ENCODE data around the gene ANK2.

ANK2 gene

DNA sequence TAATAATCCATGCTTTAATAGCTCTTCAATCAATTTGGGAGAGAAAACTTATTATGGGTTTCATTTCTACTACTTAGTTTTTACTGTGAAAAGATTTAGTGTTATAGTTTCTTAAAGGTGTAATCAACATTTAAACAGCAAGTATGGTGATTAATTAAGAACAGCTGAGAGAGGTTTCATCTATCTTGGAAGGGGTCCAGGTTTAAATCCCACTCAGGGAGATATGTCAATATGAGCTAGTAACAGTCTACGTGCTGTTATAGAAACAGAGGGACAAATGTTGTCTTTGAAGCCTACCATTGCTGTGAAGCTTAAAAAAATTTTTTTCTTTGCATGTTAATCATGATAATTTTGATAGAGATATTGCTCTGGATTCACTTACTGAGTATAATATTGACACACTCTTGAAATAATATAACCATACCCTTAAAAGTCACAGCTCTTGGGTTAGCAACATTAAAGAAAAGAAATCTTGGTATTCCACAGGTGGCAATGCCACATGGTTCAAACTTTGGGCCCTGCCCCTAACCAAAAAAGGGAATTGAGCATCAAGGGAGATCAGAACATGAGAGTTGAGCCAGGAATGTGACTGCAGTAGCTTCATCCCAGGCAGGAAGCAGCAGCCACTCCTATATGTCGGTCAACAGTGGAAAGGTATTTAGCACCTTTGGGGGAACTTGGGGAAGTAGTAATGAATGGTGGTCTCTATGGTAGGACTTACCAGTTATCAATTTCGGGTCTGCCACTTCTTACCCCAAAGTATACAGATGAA, 107.8 kb downstream of the ANK2 start:
- H3K4me1 ChIP-seq (ENCODE audit: low read depth, poor library complexity, severe bottlenecking) = no peaks in the 10 kb centered on the region
- TF ChIP-seq, protein P1, sequence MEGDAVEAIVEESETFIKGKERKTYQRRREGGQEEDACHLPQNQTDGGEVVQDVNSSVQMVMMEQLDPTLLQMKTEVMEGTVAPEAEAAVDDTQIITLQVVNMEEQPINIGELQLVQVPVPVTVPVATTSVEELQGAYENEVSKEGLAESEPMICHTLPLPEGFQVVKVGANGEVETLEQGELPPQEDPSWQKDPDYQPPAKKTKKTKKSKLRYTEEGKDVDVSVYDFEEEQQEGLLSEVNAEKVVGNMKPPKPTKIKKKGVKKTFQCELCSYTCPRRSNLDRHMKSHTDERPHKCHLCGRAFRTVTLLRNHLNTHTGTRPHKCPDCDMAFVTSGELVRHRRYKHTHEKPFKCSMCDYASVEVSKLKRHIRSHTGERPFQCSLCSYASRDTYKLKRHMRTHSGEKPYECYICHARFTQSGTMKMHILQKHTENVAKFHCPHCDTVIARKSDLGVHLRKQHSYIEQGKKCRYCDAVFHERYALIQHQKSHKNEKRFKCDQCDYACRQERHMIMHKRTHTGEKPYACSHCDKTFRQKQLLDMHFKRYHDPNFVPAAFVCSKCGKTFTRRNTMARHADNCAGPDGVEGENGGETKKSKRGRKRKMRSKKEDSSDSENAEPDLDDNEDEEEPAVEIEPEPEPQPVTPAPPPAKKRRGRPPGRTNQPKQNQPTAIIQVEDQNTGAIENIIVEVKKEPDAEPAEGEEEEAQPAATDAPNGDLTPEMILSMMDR (conservative IDR thresholded peaks at IDR 0.05; ENCODE audit: low read depth, low read length) = no peak
- H2AFZ ChIP-seq (ENCODE audit: low read depth) = no peak overlapping the region
- no peak overlapping the region for H3K9ac ChIP-seq
- no peaks in the 10 kb centered on the region for H3K79me2 ChIP-seq (ENCODE audit: insufficient read depth, low read depth)
- no peak overlapping the region for H3K27ac ChIP-seq
- no peaks in the 10 kb centered on the region for H4K20me1 ChIP-seq (ENCODE audit: insufficient read depth)
- H3K27me3 ChIP-seq (ENCODE audit: insufficient read depth, low read depth) = no peaks in the 10 kb centered on the region
- no peaks in the 10 kb centered on the region for H3K36me3 ChIP-seq (ENCODE audit: insufficient read depth)
- no peak overlapping the region for H3K4me3 ChIP-seq (IDR thresholded peaks at IDR 0.05; ENCODE audit: insufficient read depth, low read depth, low read length)
- no peak overlapping the region for H3K4me2 ChIP-seq

DNA sequence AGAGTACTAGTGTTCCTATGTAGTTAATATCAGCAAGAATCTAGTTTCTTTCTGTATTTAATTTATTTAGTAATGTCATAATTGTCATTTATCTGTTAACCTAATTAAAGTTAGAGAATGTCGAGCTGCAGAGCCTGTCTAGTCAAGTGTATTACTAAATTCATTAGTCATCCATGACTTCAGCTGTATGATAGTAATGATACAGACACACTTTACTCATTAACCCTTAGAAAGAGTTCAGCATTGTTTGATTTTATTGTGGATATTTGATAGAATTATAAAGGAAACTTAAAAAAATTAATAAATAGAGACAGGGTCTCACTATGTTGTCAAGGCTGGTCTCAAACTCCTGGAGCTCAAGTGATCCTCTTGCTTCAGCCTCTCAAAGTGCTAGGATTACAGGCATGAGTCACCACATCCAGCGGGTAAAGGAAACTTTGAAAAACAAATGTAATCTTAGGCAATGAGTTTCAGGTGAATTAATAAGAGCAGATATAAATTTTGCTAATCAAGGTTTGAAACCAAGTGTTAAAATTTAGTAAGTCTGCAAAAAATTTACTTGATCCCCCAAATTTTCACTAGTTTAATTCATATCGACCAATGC, 110.6 kb downstream of the ANK2 start:
- no peak overlapping the region for H3K9ac ChIP-seq
- TF ChIP-seq, protein P1 (conservative IDR thresholded peaks at IDR 0.05; ENCODE audit: low read depth, low read length) = no peak
- H3K4me3 ChIP-seq (IDR thresholded peaks at IDR 0.05; ENCODE audit: insufficient read depth, low read depth, low read length) = no peak overlapping the region
- no peaks in the 10 kb centered on the region for H3K27me3 ChIP-seq (ENCODE audit: insufficient read depth, low read depth)
- no peaks in the 10 kb centered on the region for H4K20me1 ChIP-seq (ENCODE audit: insufficient read depth)
- no peak overlapping the region for H2AFZ ChIP-seq (ENCODE audit: low read depth)
- H3K36me3 ChIP-seq (ENCODE audit: insufficient read depth) = no peaks in the 10 kb centered on the region
- H3K79me2 ChIP-seq (ENCODE audit: insufficient read depth, low read depth) = no peaks in the 10 kb centered on the region
- no peak overlapping the region for H3K4me2 ChIP-seq
- H3K4me1 ChIP-seq (ENCODE audit: low read depth, poor library complexity, severe bottlenecking) = no peaks in the 10 kb centered on the region
- no peak overlapping the region for H3K27ac ChIP-seq

DNA sequence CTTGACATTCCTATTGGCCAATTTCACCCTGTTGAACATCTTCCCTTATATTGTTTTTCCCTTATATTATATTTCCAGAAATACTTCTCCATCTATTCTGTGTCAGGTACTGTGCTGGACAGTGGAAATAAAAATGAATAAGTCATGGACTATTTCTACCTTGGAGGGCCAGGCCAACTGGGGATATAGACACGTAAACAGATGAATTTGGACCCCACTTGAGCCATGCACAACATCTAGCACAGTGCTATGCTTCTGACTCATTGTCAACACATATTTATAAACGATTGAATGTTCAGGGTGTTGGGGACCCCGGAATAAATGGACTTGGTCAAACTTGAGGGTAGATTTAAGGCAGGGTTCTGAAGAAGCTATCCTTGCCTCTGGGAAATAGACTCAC, 111.1 kb downstream of the ANK2 start:
- no peak overlapping the region for H2AFZ ChIP-seq (ENCODE audit: low read depth)
- TF ChIP-seq, protein P1 (conservative IDR thresholded peaks at IDR 0.05; ENCODE audit: low read depth, low read length) = no peak
- no peak overlapping the region for H3K4me3 ChIP-seq (IDR thresholded peaks at IDR 0.05; ENCODE audit: insufficient read depth, low read depth, low read length)
- H3K9ac ChIP-seq = no peak overlapping the region
- H3K4me2 ChIP-seq = no peak overlapping the region
- H3K27me3 ChIP-seq (ENCODE audit: insufficient read depth, low read depth) = no peaks in the 10 kb centered on the region
- no peaks in the 10 kb centered on the region for H4K20me1 ChIP-seq (ENCODE audit: insufficient read depth)
- H3K27ac ChIP-seq = no peak overlapping the region
- no peaks in the 10 kb centered on the region for H3K36me3 ChIP-seq (ENCODE audit: insufficient read depth)
- H3K4me1 ChIP-seq (ENCODE audit: low read depth, poor library complexity, severe bottlenecking) = no peaks in the 10 kb centered on the region
- no peaks in the 10 kb centered on the region for H3K79me2 ChIP-seq (ENCODE audit: insufficient read depth, low read depth)

DNA sequence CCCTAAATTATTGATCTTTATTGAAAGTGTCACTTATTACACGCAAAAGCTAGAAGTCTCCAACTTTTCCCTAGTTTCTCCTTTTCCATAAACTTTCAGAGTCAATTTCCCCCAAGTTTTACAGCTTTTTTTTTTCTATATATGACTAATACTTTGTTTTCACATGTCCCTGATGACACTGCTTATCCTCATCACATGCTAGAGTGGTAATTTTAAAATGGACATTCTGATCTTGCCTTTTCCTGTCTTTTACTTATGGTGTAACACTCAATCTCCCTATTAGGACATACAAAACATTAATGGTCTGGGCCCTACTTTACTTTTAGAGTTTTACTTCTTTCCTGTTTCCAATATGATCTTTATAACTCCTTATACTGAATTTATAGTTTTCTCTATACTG, 112.6 kb downstream of the ANK2 start:
- Histone ChIP-seq H3K4me3 (IDR thresholded peaks at IDR 0.05; ENCODE audit: insufficient read depth, low read depth, low read length) (no peak overlapping the region), H4K20me1 (ENCODE audit: insufficient read depth) (no peaks in the 10 kb centered on the region), H2AFZ (ENCODE audit: low read depth) (no peak overlapping the region), H3K4me2 (no peak overlapping the region), H3K79me2 (ENCODE audit: insufficient read depth, low read depth) (no peaks in the 10 kb centered on the region), H3K27me3 (ENCODE audit: insufficient read depth, low read depth) (no peaks in the 10 kb centered on the region), H3K36me3 (ENCODE audit: insufficient read depth) (no peaks in the 10 kb centered on the region), H3K27ac (no peak overlapping the region), H3K4me1 (ENCODE audit: low read depth, poor library complexity, severe bottlenecking) (no peaks in the 10 kb centered on the region), H3K9ac (no peak overlapping the region)
- TF ChIP-seq, protein P1 (conservative IDR thresholded peaks at IDR 0.05; ENCODE audit: low read depth, low read length) = no peak
